A673 (cell line): ENCODE results near the gene LAPTM4A.

Source experiments
- EZH2 ChIP-seq: fragments of 200-600 bp; sonication (generic); IDR thresholded peaks from 2 replicates; pipeline ENCODE4 v1.6.1; 2017; ENCODE audit warnings: borderline replicate concordance, low read depth, mild to moderate bottlenecking, mixed read lengths, antibody characterized with exemption, low read length; ENCODE audit not compliant: poor library complexity, severe bottlenecking
- TF ChIP-seq, protein P1 (sequence below): fragments of 300-800, 200-600 bp; sonication (generic); conservative IDR thresholded peaks from 2 replicates; pipeline ENCODE4 v1.5.1; 2017; ENCODE audit warnings: low read depth, mild to moderate bottlenecking, antibody characterized with exemption, low read length, moderate library complexity, mixed read lengths

GRCh38 chr2:20044778-20045177 lies 6.7 kb downstream of the LAPTM4A start:
- no peak for TF ChIP-seq EZH2
- TF ChIP-seq, protein P1, sequence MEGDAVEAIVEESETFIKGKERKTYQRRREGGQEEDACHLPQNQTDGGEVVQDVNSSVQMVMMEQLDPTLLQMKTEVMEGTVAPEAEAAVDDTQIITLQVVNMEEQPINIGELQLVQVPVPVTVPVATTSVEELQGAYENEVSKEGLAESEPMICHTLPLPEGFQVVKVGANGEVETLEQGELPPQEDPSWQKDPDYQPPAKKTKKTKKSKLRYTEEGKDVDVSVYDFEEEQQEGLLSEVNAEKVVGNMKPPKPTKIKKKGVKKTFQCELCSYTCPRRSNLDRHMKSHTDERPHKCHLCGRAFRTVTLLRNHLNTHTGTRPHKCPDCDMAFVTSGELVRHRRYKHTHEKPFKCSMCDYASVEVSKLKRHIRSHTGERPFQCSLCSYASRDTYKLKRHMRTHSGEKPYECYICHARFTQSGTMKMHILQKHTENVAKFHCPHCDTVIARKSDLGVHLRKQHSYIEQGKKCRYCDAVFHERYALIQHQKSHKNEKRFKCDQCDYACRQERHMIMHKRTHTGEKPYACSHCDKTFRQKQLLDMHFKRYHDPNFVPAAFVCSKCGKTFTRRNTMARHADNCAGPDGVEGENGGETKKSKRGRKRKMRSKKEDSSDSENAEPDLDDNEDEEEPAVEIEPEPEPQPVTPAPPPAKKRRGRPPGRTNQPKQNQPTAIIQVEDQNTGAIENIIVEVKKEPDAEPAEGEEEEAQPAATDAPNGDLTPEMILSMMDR: no peak
